Measurements from ENCODE around the gene COL4A3. TPM values are rescaled to one million over a fixed set of nuclear protein-coding genes. Genes with fewer than 3 reads are reported as not detected.

COL4A3 gene
- polyA plus RNA-seq, 1 donor from 2014 or later: 0.10 TPM

GRCh38 chr2:227360351-227360750, 195.9 kb downstream of the COL4A3 start:
- Histone ChIP-seq H3K9me3 (ENCODE audit: low read length) (no peaks in the 10 kb centered on the region), H3K79me2 (replicated peaks; ENCODE audit: insufficient read depth, low read length) (no peaks in the 10 kb centered on the region)
- no peak for TF ChIP-seq REST (IDR thresholded peaks at IDR 0.05; ENCODE audit: borderline replicate concordance)
- no peak for TF ChIP-seq TAF1 (IDR thresholded peaks at IDR 0.05; ENCODE audit: low read depth)
- no peak for TF ChIP-seq POLR2AphosphoS5 (IDR thresholded peaks at IDR 0.05)
- no peak for TF ChIP-seq MXI1 (conservative IDR thresholded peaks at IDR 0.05; ENCODE audit: poor library complexity, severe bottlenecking)
- no peak for TF ChIP-seq EP300 (conservative IDR thresholded peaks at IDR 0.05; ENCODE audit: poor library complexity, severe bottlenecking)
- no peak for TF ChIP-seq CTCF (IDR thresholded peaks at IDR 0.05; ENCODE audit: poor library complexity, severe bottlenecking)
- no peak for TF ChIP-seq EZH2 (IDR thresholded peaks at IDR 0.05; ENCODE audit: borderline replicate concordance, insufficient read depth, low read length, poor library complexity, severe bottlenecking)
- TF ChIP-seq RAD21 (conservative IDR thresholded peaks at IDR 0.05): no peak
- TF ChIP-seq SMC3 (conservative IDR thresholded peaks at IDR 0.05; ENCODE audit: poor library complexity): no peak

GRCh38 chr2:227363756-227364155, 199.3 kb downstream of the COL4A3 start:
- Histone ChIP-seq H3F3A (ENCODE audit: insufficient read depth, low read length, poor library complexity, severe bottlenecking) (no peaks in the 10 kb centered on the region), H3K9me2 (ENCODE audit: insufficient read depth, low read length) (no peaks in the 10 kb centered on the region), H3K4me3 (ENCODE audit: low read length) (no peak overlapping the region), H3K79me2 (replicated peaks; ENCODE audit: insufficient read depth, low read length) (no peaks in the 10 kb centered on the region), H3K27me3 (ENCODE audit: insufficient read depth, low read depth, low read length) (no peaks in the 10 kb centered on the region), H3K4me2 (ENCODE audit: low read length) (no peak overlapping the region), H2AFZ (ENCODE audit: low read depth, low read length) (no peak overlapping the region), H3K27ac (ENCODE audit: low read length) (no peak overlapping the region), H3K9me3 (ENCODE audit: low read length) (no peaks in the 10 kb centered on the region), H4K20me1 (ENCODE audit: insufficient read depth) (no peaks in the 10 kb centered on the region), H3K9ac (ENCODE audit: low read length) (no peak overlapping the region), H3K36me3 (ENCODE audit: insufficient read depth, low read length) (peaks cover 6% of the 10 kb centered on the region)
- TF ChIP-seq REST (IDR thresholded peaks at IDR 0.05; ENCODE audit: borderline replicate concordance) (no peak), SMC3 (conservative IDR thresholded peaks at IDR 0.05; ENCODE audit: poor library complexity) (no peak), POLR2AphosphoS5 (IDR thresholded peaks at IDR 0.05) (no peak), TAF1 (IDR thresholded peaks at IDR 0.05; ENCODE audit: low read depth) (no peak), RAD21 (conservative IDR thresholded peaks at IDR 0.05) (no peak), EZH2 (IDR thresholded peaks at IDR 0.05; ENCODE audit: borderline replicate concordance, insufficient read depth, low read length, poor library complexity, severe bottlenecking) (no peak), EP300 (conservative IDR thresholded peaks at IDR 0.05; ENCODE audit: poor library complexity, severe bottlenecking) (no peak), MXI1 (conservative IDR thresholded peaks at IDR 0.05; ENCODE audit: poor library complexity, severe bottlenecking) (no peak), CTCF (IDR thresholded peaks at IDR 0.05; ENCODE audit: poor library complexity, severe bottlenecking) (no peak)

More at GRCh38 chr2:227360351-227360750, 195.9 kb downstream of the COL4A3 start:
- H3K4me3 ChIP-seq (ENCODE audit: low read length): no peak overlapping the region
- H3K4me2 ChIP-seq (ENCODE audit: low read length): no peak overlapping the region
- no peaks in the 10 kb centered on the region for H3F3A ChIP-seq (ENCODE audit: insufficient read depth, low read length, poor library complexity, severe bottlenecking)
- H3K36me3 ChIP-seq (ENCODE audit: insufficient read depth, low read length): peaks cover 11% of the 10 kb centered on the region
- H2AFZ ChIP-seq (ENCODE audit: low read depth, low read length): no peak overlapping the region
- H3K9ac ChIP-seq (ENCODE audit: low read length): no peak overlapping the region
- H3K9me2 ChIP-seq (ENCODE audit: insufficient read depth, low read length): no peaks in the 10 kb centered on the region
- H3K27me3 ChIP-seq (ENCODE audit: insufficient read depth, low read depth, low read length): no peaks in the 10 kb centered on the region
- no peak overlapping the region for H3K27ac ChIP-seq (ENCODE audit: low read length)
- no peaks in the 10 kb centered on the region for H4K20me1 ChIP-seq (ENCODE audit: insufficient read depth)

All from neural cell (in vitro differentiated cells).